Hepatocyte (in vitro differentiated cells): ENCODE data around the gene TNFSF8. TPM values are rescaled to one million over a fixed set of nuclear protein-coding genes. Genes with fewer than 3 reads are reported as not detected.

Source experiments
- DNase-seq: peaks from one replicate; pipeline ENCODE4 v3.0.0-alpha.2; 2016; ENCODE audit warnings: low spot score
- H2AFZ ChIP-seq: fragments of 200-600 bp; sonication (generic); 2 replicates; pipeline ENCODE4 v1.6.0; 2016; ENCODE audit warnings: antibody characterized with exemption, mild to moderate bottlenecking
- H3K27ac ChIP-seq: fragments of 200-600 bp; sonication (generic); 2 replicates; pipeline ENCODE4 v1.5.1; 2016; ENCODE audit warnings: mild to moderate bottlenecking
- H3K27me3 ChIP-seq: fragments of 200-600 bp; sonication (generic); 2 replicates; pipeline ENCODE4 v1.6.1; 2016
- H3K36me3 ChIP-seq: fragments of 200-600 bp; sonication (generic); replicated peaks from 2 replicates; pipeline ENCODE4 v1.5.1; 2016; ENCODE audit warnings: low read depth; ENCODE audit not compliant: insufficient read depth
- H3K4me1 ChIP-seq: fragments of 200-600 bp; sonication (generic); 2 replicates; pipeline ENCODE4 v1.5.1; 2016; ENCODE audit warnings: mild to moderate bottlenecking, moderate library complexity; ENCODE audit not compliant: insufficient read depth
- H3K4me2 ChIP-seq: fragments of 200-600 bp; sonication (generic); 2 replicates; pipeline ENCODE4 v1.6.0; 2016
- H3K4me3 ChIP-seq: fragments of 200-600 bp; sonication (generic); 2 replicates; pipeline ENCODE4 v1.5.1; 2016; ENCODE audit warnings: mild to moderate bottlenecking
- H3K79me2 ChIP-seq: fragments of 200-600 bp; sonication (generic); 2 replicates; pipeline ENCODE4 v1.6.0; 2017; ENCODE audit warnings: mild to moderate bottlenecking
- H3K9me2 ChIP-seq: fragments of 200-600 bp; sonication (generic); replicated peaks from 2 replicates; pipeline ENCODE4 v1.6.0; 2017; ENCODE audit warnings: mild to moderate bottlenecking; ENCODE audit not compliant: insufficient read depth
- H3K9me3 ChIP-seq: fragments of 200-600 bp; sonication (generic); 2 replicates; pipeline ENCODE4 v1.5.1; 2016; ENCODE audit warnings: low read depth, mild to moderate bottlenecking
- H4K20me1 ChIP-seq: fragments of 200-600 bp; sonication (generic); 2 replicates; pipeline ENCODE4 v1.6.0; 2016; ENCODE audit warnings: mild to moderate bottlenecking; ENCODE audit not compliant: insufficient read depth, poor library complexity, severe bottlenecking
- CTCF ChIP-seq: fragments of 200-600 bp; sonication (generic); IDR thresholded peaks from 2 replicates; pipeline ENCODE4 v1.5.1; 2016; ENCODE audit warnings: antibody characterized with exemption, mild to moderate bottlenecking; ENCODE audit not compliant: poor library complexity
- EZH2 ChIP-seq: fragments of 200-600 bp; sonication (generic); IDR thresholded peaks from 2 replicates; pipeline ENCODE4 v1.6.1; 2016; ENCODE audit warnings: antibody characterized with exemption, mild to moderate bottlenecking, borderline replicate concordance
- EZH2phosphoT487 ChIP-seq: fragments of 200-600 bp; sonication (generic); IDR thresholded peaks from one replicate; pipeline ENCODE4 v1.6.1; 2018; ENCODE audit warnings: antibody characterized with exemption, mild to moderate bottlenecking, low read depth, moderate library complexity; ENCODE audit not compliant: unreplicated experiment, severe bottlenecking
- WGBS: methylation state at CpG from one replicate; pipeline ENCODE4 v1.1.6; 2016; ENCODE audit warnings: low lambda C conversion rate; ENCODE audit errors: missing lambda C conversion rate; 5-methylcytosine and 5-hydroxymethylcytosine counted together
- polyA plus RNA-seq: library from polyadenylated mRNA; unstranded; fragments of >200 nt; fragmentation: Nextera tagmentation; extraction: Ambion mirVana; gene quantifications from 2 replicates; pipeline ENCODE4 v1.2.1, GENCODE V29; 2016
- total RNA-seq: library from RNA; depleted of rRNA; stranded (reverse); fragments of >200 nt; gene quantifications from 2 replicates; pipeline ENCODE4 v1.2.3, GENCODE V29; 2014

TNFSF8 gene
- total and polyA plus RNA-seq, 2 experiments from 2014 or later = not detected

- TF ChIP-seq EZH2phosphoT487 (no peak), CTCF (no peak), EZH2 (no peak)
- 97% methylated on average over 5 of the region's 5 CpGs for WGBS
- no peak overlapping the region for H3K27ac ChIP-seq
- H3K4me1 ChIP-seq = no peaks in the 10 kb centered on the region
- no peaks in the 10 kb centered on the region for H4K20me1 ChIP-seq
- H3K4me2 ChIP-seq = no peak overlapping the region
- no peaks in the 10 kb centered on the region for H3K36me3 ChIP-seq
- H3K4me3 ChIP-seq = no peak overlapping the region
- no peaks in the 10 kb centered on the region for H3K9me3 ChIP-seq
- no peak overlapping the region for H2AFZ ChIP-seq
- no peak for DNase-seq
- no peaks in the 10 kb centered on the region for H3K79me2 ChIP-seq
- no peaks in the 10 kb centered on the region for H3K27me3 ChIP-seq
- no peaks in the 10 kb centered on the region for H3K9me2 ChIP-seq
Measured at GRCh38 chr9:114867327-114867726, 63.1 kb downstream of the TNFSF8 start.

- Histone ChIP-seq H3K9me3 (no peaks in the 10 kb centered on the region), H3K9me2 (no peaks in the 10 kb centered on the region)
- WGBS = 78% methylated on average over 1 of the region's 1 CpG
Measured at GRCh38 chr9:114864471-114864870, 65.9 kb downstream of the TNFSF8 start.

GRCh38 chr9:114861922-114862605 is 68.3 kb downstream of the TNFSF8 start:
- Histone ChIP-seq H3K27ac (no peak overlapping the region), H3K4me2 (no peak overlapping the region), H3K27me3 (no peaks in the 10 kb centered on the region), H3K4me3 (no peak overlapping the region), H3K79me2 (no peaks in the 10 kb centered on the region), H3K9me2 (no peaks in the 10 kb centered on the region), H4K20me1 (no peaks in the 10 kb centered on the region), H3K36me3 (no peaks in the 10 kb centered on the region), H2AFZ (no peak overlapping the region), H3K9me3 (no peaks in the 10 kb centered on the region), H3K4me1 (no peaks in the 10 kb centered on the region)
- TF ChIP-seq CTCF = no peak
- TF ChIP-seq EZH2phosphoT487 = no peak
- no peak for TF ChIP-seq EZH2
- WGBS = 88% methylated on average over 11 of the region's 11 CpGs
- DNase-seq = no peak

More at GRCh38 chr9:114864471-114864870, 65.9 kb downstream of the TNFSF8 start:
- H3K79me2 ChIP-seq = no peaks in the 10 kb centered on the region
- no peak overlapping the region for H3K27ac ChIP-seq
- TF ChIP-seq EZH2 (no peak), EZH2phosphoT487 (no peak)
- no peaks in the 10 kb centered on the region for H3K27me3 ChIP-seq
- DNase-seq = no peak
- no peak overlapping the region for H3K4me2 ChIP-seq
- H3K4me3 ChIP-seq = no peak overlapping the region
- H2AFZ ChIP-seq = no peak overlapping the region
- H4K20me1 ChIP-seq = no peaks in the 10 kb centered on the region
- no peaks in the 10 kb centered on the region for H3K36me3 ChIP-seq
- H3K4me1 ChIP-seq = no peaks in the 10 kb centered on the region

- no peaks in the 10 kb centered on the region for H3K9me2 ChIP-seq
- H3K4me1 ChIP-seq = no peaks in the 10 kb centered on the region
- no peak overlapping the region for H3K4me3 ChIP-seq
- no peak overlapping the region for H3K4me2 ChIP-seq
- no peaks in the 10 kb centered on the region for H4K20me1 ChIP-seq
- no peaks in the 10 kb centered on the region for H3K27me3 ChIP-seq
- H3K36me3 ChIP-seq = no peaks in the 10 kb centered on the region
- H3K9me3 ChIP-seq = no peaks in the 10 kb centered on the region
- H2AFZ ChIP-seq = no peak overlapping the region
- TF ChIP-seq EZH2phosphoT487 = no peak
- no peak for TF ChIP-seq CTCF
- TF ChIP-seq EZH2 = no peak
- H3K79me2 ChIP-seq = no peaks in the 10 kb centered on the region
- no peak overlapping the region for H3K27ac ChIP-seq
- 92% methylated on average over 5 of the region's 5 CpGs for WGBS
- no peak for DNase-seq
Measured at GRCh38 chr9:114861273-114861672, 69.1 kb downstream of the TNFSF8 start.
